ENCODE data around the gene ZNF433. TPM values are rescaled to one million over a fixed set of nuclear protein-coding genes. Genes with fewer than 3 reads are reported as not detected.
A peak's percentile ranks its signal among the peaks of the same experiment; 100 is the strongest.

Gene ZNF433
- total and polyA plus RNA-seq, 2 experiments from 2014 or later: 2.0 to 3.4 TPM

GRCh38 chr19:11987405-11988281 lies 47.8 kb downstream of the ZNF433 start:
- Mint-ChIP-seq H3K27ac (no peak overlapping the region), H3K36me3 (ENCODE audit: low read depth) (peaks cover 25% of the 10 kb centered on the region), H3K27me3 (ENCODE audit: insufficient read depth, low read depth, poor library complexity) (peaks cover 3% of the 10 kb centered on the region), H3K4me1 (no peaks in the 10 kb centered on the region), H3K4me3 (no peak overlapping the region), H3K9me3 (peaks cover 91% of the 10 kb centered on the region)
- Histone ChIP-seq H3K9me2 (ENCODE audit: insufficient read depth) (peaks cover 6% of the 10 kb centered on the region; the same call in 1 of the 2 replicates), H3F3A (replicated peaks; ENCODE audit: low read depth) (no peaks in the 10 kb centered on the region), H3K4me1 (ENCODE audit: insufficient read depth) (peaks cover 8% of the 10 kb centered on the region), H3K79me2 (replicated peaks; ENCODE audit: insufficient read depth) (peaks cover 42% of the 10 kb centered on the region), H3K36me3 (ENCODE audit: insufficient read depth) (peaks cover 6% of the 10 kb centered on the region; the same call in 1 of the 2 replicates), H3K27me3 (ENCODE audit: insufficient read depth) (no peaks in the 10 kb centered on the region), H3K4me2 (peak overlapping the region; percentile 97), H2AFZ (no peak overlapping the region), H3K27ac (ENCODE audit: low read depth) (peak overlapping the region; percentile 95), H3K4me3 (peak overlapping the region; percentile 96), H4K20me1 (replicated peaks; ENCODE audit: insufficient read depth) (peaks cover 27% of the 10 kb centered on the region)
- TF ChIP-seq, protein P1, sequence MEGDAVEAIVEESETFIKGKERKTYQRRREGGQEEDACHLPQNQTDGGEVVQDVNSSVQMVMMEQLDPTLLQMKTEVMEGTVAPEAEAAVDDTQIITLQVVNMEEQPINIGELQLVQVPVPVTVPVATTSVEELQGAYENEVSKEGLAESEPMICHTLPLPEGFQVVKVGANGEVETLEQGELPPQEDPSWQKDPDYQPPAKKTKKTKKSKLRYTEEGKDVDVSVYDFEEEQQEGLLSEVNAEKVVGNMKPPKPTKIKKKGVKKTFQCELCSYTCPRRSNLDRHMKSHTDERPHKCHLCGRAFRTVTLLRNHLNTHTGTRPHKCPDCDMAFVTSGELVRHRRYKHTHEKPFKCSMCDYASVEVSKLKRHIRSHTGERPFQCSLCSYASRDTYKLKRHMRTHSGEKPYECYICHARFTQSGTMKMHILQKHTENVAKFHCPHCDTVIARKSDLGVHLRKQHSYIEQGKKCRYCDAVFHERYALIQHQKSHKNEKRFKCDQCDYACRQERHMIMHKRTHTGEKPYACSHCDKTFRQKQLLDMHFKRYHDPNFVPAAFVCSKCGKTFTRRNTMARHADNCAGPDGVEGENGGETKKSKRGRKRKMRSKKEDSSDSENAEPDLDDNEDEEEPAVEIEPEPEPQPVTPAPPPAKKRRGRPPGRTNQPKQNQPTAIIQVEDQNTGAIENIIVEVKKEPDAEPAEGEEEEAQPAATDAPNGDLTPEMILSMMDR (conservative IDR thresholded peaks at IDR 0.05; ENCODE audit: low read depth in 2 of 2): no peak
- TF ChIP-seq EZH2 (IDR thresholded peaks at IDR 0.05; ENCODE audit: low read depth, unreplicated experiment): no peak
- peak; percentile 96 for TF ChIP-seq POLR2AphosphoS5 (IDR thresholded peaks at IDR 0.05; ENCODE audit: low read depth)
- no peak for TF ChIP-seq ZNF331 (CRISPR knock-in tag; IDR thresholded peaks at IDR 0.05; ENCODE audit: low read depth)
- no peak for TF ChIP-seq STAT1 (IDR thresholded peaks at IDR 0.05; ENCODE audit: unreplicated experiment)
- TF ChIP-seq, protein P2, sequence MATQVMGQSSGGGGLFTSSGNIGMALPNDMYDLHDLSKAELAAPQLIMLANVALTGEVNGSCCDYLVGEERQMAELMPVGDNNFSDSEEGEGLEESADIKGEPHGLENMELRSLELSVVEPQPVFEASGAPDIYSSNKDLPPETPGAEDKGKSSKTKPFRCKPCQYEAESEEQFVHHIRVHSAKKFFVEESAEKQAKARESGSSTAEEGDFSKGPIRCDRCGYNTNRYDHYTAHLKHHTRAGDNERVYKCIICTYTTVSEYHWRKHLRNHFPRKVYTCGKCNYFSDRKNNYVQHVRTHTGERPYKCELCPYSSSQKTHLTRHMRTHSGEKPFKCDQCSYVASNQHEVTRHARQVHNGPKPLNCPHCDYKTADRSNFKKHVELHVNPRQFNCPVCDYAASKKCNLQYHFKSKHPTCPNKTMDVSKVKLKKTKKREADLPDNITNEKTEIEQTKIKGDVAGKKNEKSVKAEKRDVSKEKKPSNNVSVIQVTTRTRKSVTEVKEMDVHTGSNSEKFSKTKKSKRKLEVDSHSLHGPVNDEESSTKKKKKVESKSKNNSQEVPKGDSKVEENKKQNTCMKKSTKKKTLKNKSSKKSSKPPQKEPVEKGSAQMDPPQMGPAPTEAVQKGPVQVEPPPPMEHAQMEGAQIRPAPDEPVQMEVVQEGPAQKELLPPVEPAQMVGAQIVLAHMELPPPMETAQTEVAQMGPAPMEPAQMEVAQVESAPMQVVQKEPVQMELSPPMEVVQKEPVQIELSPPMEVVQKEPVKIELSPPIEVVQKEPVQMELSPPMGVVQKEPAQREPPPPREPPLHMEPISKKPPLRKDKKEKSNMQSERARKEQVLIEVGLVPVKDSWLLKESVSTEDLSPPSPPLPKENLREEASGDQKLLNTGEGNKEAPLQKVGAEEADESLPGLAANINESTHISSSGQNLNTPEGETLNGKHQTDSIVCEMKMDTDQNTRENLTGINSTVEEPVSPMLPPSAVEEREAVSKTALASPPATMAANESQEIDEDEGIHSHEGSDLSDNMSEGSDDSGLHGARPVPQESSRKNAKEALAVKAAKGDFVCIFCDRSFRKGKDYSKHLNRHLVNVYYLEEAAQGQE (IDR thresholded peaks at IDR 0.05; ENCODE audit: unreplicated experiment): no peak
- no peak for TF ChIP-seq NANOG (IDR thresholded peaks at IDR 0.05; ENCODE audit: borderline replicate concordance)
- ATAC-seq: no peak; the same call in 2 of the 3 replicates
- peak; percentile 99 for DNase-seq (ENCODE audit: low spot score)

DNA sequence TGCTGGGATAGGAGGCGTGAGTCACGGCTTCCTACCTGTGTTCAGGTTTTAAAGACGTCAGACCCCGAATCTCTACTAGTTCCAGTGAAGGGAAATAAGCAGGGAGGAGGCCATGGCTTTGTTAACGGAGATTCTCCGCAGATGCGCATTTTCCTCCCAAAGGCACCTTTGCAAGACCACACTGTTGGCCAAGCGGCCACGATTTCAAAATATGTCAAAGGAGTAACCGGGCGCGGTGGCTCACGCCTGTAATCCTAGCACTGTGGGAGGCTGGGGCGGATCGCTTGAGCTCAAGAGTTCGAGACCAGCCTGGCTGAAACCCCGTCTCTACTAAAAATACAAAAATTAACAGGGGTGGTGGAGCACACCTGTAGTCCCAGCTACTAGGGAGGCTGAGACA lies 48.7 kb downstream of the ZNF433 start:
- H3K27ac Mint-ChIP-seq: no peak overlapping the region
- Histone ChIP-seq H3K27ac (ENCODE audit: low read depth) (no peak overlapping the region), H3K9me2 (ENCODE audit: insufficient read depth) (peaks cover 6% of the 10 kb centered on the region; the same call in 1 of the 2 replicates), H3K36me3 (ENCODE audit: insufficient read depth) (peaks cover 6% of the 10 kb centered on the region; the same call in 1 of the 2 replicates), H3K4me2 (no peak overlapping the region), H3K4me3 (peak overlapping the region; percentile 96; the same call in 1 of the 2 replicates), H3K79me2 (replicated peaks; ENCODE audit: insufficient read depth) (peaks cover 34% of the 10 kb centered on the region), H3K27me3 (ENCODE audit: insufficient read depth) (no peaks in the 10 kb centered on the region), H3F3A (replicated peaks; ENCODE audit: low read depth) (no peaks in the 10 kb centered on the region), H2AFZ (no peak overlapping the region), H3K4me1 (ENCODE audit: insufficient read depth) (peaks cover 8% of the 10 kb centered on the region), H4K20me1 (replicated peaks; ENCODE audit: insufficient read depth) (peaks cover 24% of the 10 kb centered on the region)
- ATAC-seq: no peak
- peaks cover 24% of the 10 kb centered on the region for H3K36me3 Mint-ChIP-seq (ENCODE audit: low read depth)
- H3K9me3 Mint-ChIP-seq: peaks cover 91% of the 10 kb centered on the region
- H3K27me3 Mint-ChIP-seq (ENCODE audit: insufficient read depth, low read depth, poor library complexity): peaks cover 3% of the 10 kb centered on the region
- peak; percentile 30 for DNase-seq (ENCODE audit: low spot score)
- H3K4me3 Mint-ChIP-seq: no peak overlapping the region
- no peaks in the 10 kb centered on the region for H3K4me1 Mint-ChIP-seq
- no peak for TF ChIP-seq ETS1 (IDR thresholded peaks at IDR 0.05)
- no peak for TF ChIP-seq EZH2phosphoT487 (IDR thresholded peaks at IDR 0.05; ENCODE audit: unreplicated experiment)
- no peak for TF ChIP-seq ZNF114 (CRISPR knock-in tag; IDR thresholded peaks at IDR 0.05)
- TF ChIP-seq NANOG (IDR thresholded peaks at IDR 0.05; ENCODE audit: borderline replicate concordance): no peak
- no peak for TF ChIP-seq STAT1 (IDR thresholded peaks at IDR 0.05; ENCODE audit: unreplicated experiment)
- TF ChIP-seq ZNF331 (CRISPR knock-in tag; IDR thresholded peaks at IDR 0.05; ENCODE audit: low read depth): no peak
- TF ChIP-seq CREB1 (CRISPR knock-in tag; IDR thresholded peaks at IDR 0.05; ENCODE audit: low read depth): no peak
- TF ChIP-seq, protein P1 (conservative IDR thresholded peaks at IDR 0.05; ENCODE audit: low read depth in 2 of 2): no peak

Measured in GM23338 (cell line).